SK-N-SH (cell line): ENCODE measurements around the gene AK6. TPM values are rescaled to one million over a fixed set of nuclear protein-coding genes. Genes with fewer than 3 reads are reported as not detected.
A peak's percentile ranks its signal among the peaks of the same experiment; 100 is the strongest.

Experiments
- CTCF ChIA-PET: fragments of 300-600, 350-600 bp; formaldehyde crosslinking; extraction: SDS; loops from one replicate; lab custom pipeline; 2021; lab: Yijun Ruan, JAX
- POLR2A ChIA-PET: fragments of 350-600 bp; sonication (Branson Sonifier 250); formaldehyde crosslinking; extraction: SDS; loops from one replicate; lab custom pipeline; 2020; ENCODE audit warnings: antibody characterized with exemption, inconsistent platforms; lab: Yijun Ruan, JAX
- DNase-seq: peaks from one replicate; pipeline ENCODE4 v3.0.0; 2012
- H2AFZ ChIP-seq: fragments of 200-600 bp; sonication (generic); 2 replicates; pipeline ENCODE4 v1.8.1; 2016; ENCODE audit warnings: antibody characterized with exemption, mild to moderate bottlenecking, low read depth
- H3F3A ChIP-seq: fragments of 200-600 bp; sonication (generic); replicated peaks from 2 replicates; pipeline ENCODE3; 2016; ENCODE audit warnings: antibody characterized with exemption, mild to moderate bottlenecking; ENCODE audit not compliant: insufficient read depth
- H3K27ac ChIP-seq, 2 experiments: fragments of 200-500 bp in 1 of 2; fragments of 200-600 bp in 1 of 2; sonication (Bioruptor generic) in 1 of 2; sonication (generic), shearing (Covaris generic) in 1 of 2; 2 replicates each; pipeline versions ENCODE4 v1.5.1 to v1.6.1; 2014 to 2016; ENCODE audit warnings: low read depth in 2 of 2, inconsistent platforms in 1 of 2, low read length in 1 of 2, mild to moderate bottlenecking in 1 of 2, mixed read lengths in 1 of 2
- H3K27me3 ChIP-seq: fragments of 200-600 bp; sonication (generic), shearing (Covaris generic); 2 replicates; pipeline ENCODE4 v1.6.1; 2016; ENCODE audit warnings: mixed run types; ENCODE audit not compliant: insufficient read depth
- H3K36me3 ChIP-seq, 2 experiments: fragments of 200-500 bp in 1 of 2; fragments of 200-600 bp in 1 of 2; sonication (Bioruptor generic) in 1 of 2; sonication (generic) in 1 of 2; replicated peaks in 1 of 2; 2 replicates each; pipeline versions ENCODE3 to v1.5.1; 2014 to 2016; ENCODE audit warnings: low read length in 1 of 2, mild to moderate bottlenecking in 1 of 2; ENCODE audit not compliant: insufficient read depth in 2 of 2, control insufficient read depth in 1 of 2
- H3K4me1 ChIP-seq, 2 experiments: fragments of 200-500 bp in 1 of 2; fragments of 200-600 bp in 1 of 2; sonication (Bioruptor generic) in 1 of 2; sonication (generic), shearing (Covaris generic) in 1 of 2; 2 replicates each; pipeline versions ENCODE4 v1.5.1 to v1.6.1; 2014 to 2016; ENCODE audit warnings: low read depth in 1 of 2, low read length in 1 of 2, mixed run types in 1 of 2; ENCODE audit not compliant: insufficient read depth in 2 of 2, control insufficient read depth in 1 of 2
- H3K4me2 ChIP-seq: fragments of 200-600 bp; sonication (generic), shearing (Covaris generic); 2 replicates; pipeline ENCODE4 v1.6.1; 2017; ENCODE audit warnings: mixed run types
- H3K4me3 ChIP-seq, 2 experiments: fragments of 200-500 bp in 1 of 2; fragments of 200-600 bp in 1 of 2; sonication (Bioruptor generic) in 1 of 2; sonication (generic), shearing (Covaris generic) in 1 of 2; 2 replicates each; pipeline versions ENCODE4 v1.5.1 to v1.8.1; 2014 to 2016; ENCODE audit warnings: low read depth in 2 of 2, inconsistent platforms in 1 of 2, low read length in 1 of 2, mild to moderate bottlenecking in 1 of 2, mixed read lengths in 1 of 2, moderate library complexity in 1 of 2
- H3K79me2 ChIP-seq: fragments of 200-600 bp; sonication (generic); 2 replicates; pipeline ENCODE4 v1.8.1; 2017; ENCODE audit warnings: mild to moderate bottlenecking; ENCODE audit not compliant: insufficient read depth
- H3K9ac ChIP-seq: fragments of 200-600 bp; sonication (generic); 2 replicates; pipeline ENCODE4 v1.6.1; 2017; ENCODE audit warnings: mixed run types
- H3K9me2 ChIP-seq: fragments of 200-600 bp; sonication (generic); 2 replicates; pipeline ENCODE4 v1.6.1; 2017; ENCODE audit warnings: mixed run types
- H3K9me3 ChIP-seq: fragments of 200-600 bp; sonication (generic); 2 replicates; pipeline ENCODE4 v1.6.1; 2017; ENCODE audit warnings: mixed run types, mild to moderate bottlenecking, moderate library complexity
- H4K20me1 ChIP-seq: fragments of 200-600 bp; sonication (generic); 2 replicates; pipeline ENCODE4 v1.6.1; 2017; ENCODE audit warnings: mild to moderate bottlenecking, mixed run types; ENCODE audit not compliant: insufficient read depth
- GATA2 ChIP-seq: sonication (generic); formaldehyde crosslinking; IDR thresholded peaks from 2 replicates; pipeline ENCODE4 v1.5.0; 2020; ENCODE audit warnings: mild to moderate bottlenecking, missing genetic modification reagents
- MEF2A ChIP-seq: IDR thresholded peaks from 2 replicates; pipeline ENCODE4 v1.4.0; 2012; ENCODE audit warnings: low read depth, borderline replicate concordance
- NFIC ChIP-seq: IDR thresholded peaks from 2 replicates; pipeline ENCODE4 v1.4.0; 2012; ENCODE audit warnings: borderline replicate concordance
- RCOR1 ChIP-seq: fragments of 150-350 bp; IDR thresholded peaks from 2 replicates; pipeline ENCODE4 v1.6.1; 2017; ENCODE audit warnings: antibody characterized with exemption, low read length
- SIN3A ChIP-seq: IDR thresholded peaks from 2 replicates; pipeline ENCODE4 v1.6.1; 2012; ENCODE audit warnings: low read depth, mild to moderate bottlenecking, low read length, moderate library complexity, borderline replicate concordance
- TAF1 ChIP-seq: IDR thresholded peaks from 2 replicates; pipeline ENCODE4 v1.6.1; 2012; ENCODE audit warnings: low read depth, mild to moderate bottlenecking, low read length, moderate library complexity, borderline replicate concordance
- TCF12 ChIP-seq: IDR thresholded peaks from 2 replicates; pipeline ENCODE4 v1.4.0; 2012
- USF1 ChIP-seq: IDR thresholded peaks from 2 replicates; pipeline ENCODE4 v1.4.0; 2012; ENCODE audit warnings: low read depth, borderline replicate concordance
- USF2 ChIP-seq: fragments of 150-350 bp; IDR thresholded peaks from 2 replicates; pipeline ENCODE4 v1.6.1; 2017; ENCODE audit warnings: antibody characterized with exemption, low read length, low read depth, borderline replicate concordance
- YY1 ChIP-seq: IDR thresholded peaks from 2 replicates; pipeline ENCODE4 v1.4.0; 2012; ENCODE audit warnings: low read depth, mild to moderate bottlenecking
- ZBTB33 ChIP-seq: IDR thresholded peaks from 2 replicates; pipeline ENCODE4 v1.4.0; 2012; ENCODE audit warnings: low read depth, borderline replicate concordance
- WGBS: methylation state at CpG from one replicate; pipeline ENCODE4 v1.1.6; 2017; ENCODE audit warnings: low lambda C conversion rate; 5-methylcytosine and 5-hydroxymethylcytosine counted together
- polyA plus RNA-seq, 3 experiments: library from polyadenylated mRNA; depleted of rRNA; stranded (reverse); fragments of >200 nt; gene quantifications; 2 replicates each; pipeline ENCODE4 v1.2.3, GENCODE V29; 2012
- TF ChIP-seq, protein P1 (sequence below): IDR thresholded peaks from 2 replicates; pipeline ENCODE4; 2012

The AK6 gene
- polyA plus RNA-seq, 1 of the 3 experiments (the other 2 are of a cell fraction), result 12.9 TPM

GRCh38 chr5:69367697-69368279 lies 1.5 kb downstream of the AK6 start:
- H3K4me2 ChIP-seq, result peak overlapping the region; percentile 84
- peaks cover 7 to 13% of the 10 kb centered on the region in 2 experiments; a peak in 3 of 4 replicates for H3K4me1 ChIP-seq
- peaks cover 15% of the 10 kb centered on the region; the same call in 1 of the 2 replicates for H4K20me1 ChIP-seq
- H2AFZ ChIP-seq, result peak overlapping the region; percentile 85; the same call in 1 of the 2 replicates
- H3K9ac ChIP-seq, result peak overlapping the region; percentile 99
- TF ChIP-seq RCOR1, result no peak
- TF ChIP-seq USF2, result no peak
- TF ChIP-seq NFIC, result no peak
- no peak for TF ChIP-seq YY1
- TF ChIP-seq TCF12, result no peak
- no peak for TF ChIP-seq TAF1
- no peak for TF ChIP-seq ZBTB33
- TF ChIP-seq MEF2A, result no peak
- no peak for TF ChIP-seq USF1
- WGBS, result 94% methylated on average over 11 of the region's 11 CpGs
- no peaks in the 10 kb centered on the region for H3K9me2 ChIP-seq
- H3K9me3 ChIP-seq, result no peaks in the 10 kb centered on the region
- no peak for DNase-seq
- ChIA-PET CTCF (interaction anchor here (1.0 to 1.1 kb wide), 2 partner anchors 274 to 325 kb away, joined by 3 read pairs; partner anchors contain the start of gene SLC30A5), POLR2A (no interaction called here)
- peaks cover 94% of the 10 kb centered on the region for H3K79me2 ChIP-seq
- peak overlapping the region; percentile 88 to 90 for H3K4me3 ChIP-seq
- no peaks in the 10 kb centered on the region for H3K27me3 ChIP-seq
- H3F3A ChIP-seq, result peaks cover 9% of the 10 kb centered on the region
- peaks cover 25 to 36% of the 10 kb centered on the region in 2 experiments for H3K36me3 ChIP-seq
- H3K27ac ChIP-seq, result peak overlapping the region in 1 of 2 experiments; percentile 96; a peak in 2 of 4 replicates

GRCh38 chr5:69364850-69365249 lies 4.5 kb downstream of the AK6 start:
- peaks cover 0 to 4% of the 10 kb centered on the region in 2 experiments; a peak in 2 of 4 replicates for H3K4me1 ChIP-seq

More at GRCh38 chr5:69364850-69365249, 4.5 kb downstream of the AK6 start:
- TF ChIP-seq SIN3A, result no peak
- no peak for TF ChIP-seq ZBTB33
- TF ChIP-seq USF2, result no peak
- no peak for TF ChIP-seq GATA2 (CRISPR knock-in tag)
- TF ChIP-seq, protein P1, sequence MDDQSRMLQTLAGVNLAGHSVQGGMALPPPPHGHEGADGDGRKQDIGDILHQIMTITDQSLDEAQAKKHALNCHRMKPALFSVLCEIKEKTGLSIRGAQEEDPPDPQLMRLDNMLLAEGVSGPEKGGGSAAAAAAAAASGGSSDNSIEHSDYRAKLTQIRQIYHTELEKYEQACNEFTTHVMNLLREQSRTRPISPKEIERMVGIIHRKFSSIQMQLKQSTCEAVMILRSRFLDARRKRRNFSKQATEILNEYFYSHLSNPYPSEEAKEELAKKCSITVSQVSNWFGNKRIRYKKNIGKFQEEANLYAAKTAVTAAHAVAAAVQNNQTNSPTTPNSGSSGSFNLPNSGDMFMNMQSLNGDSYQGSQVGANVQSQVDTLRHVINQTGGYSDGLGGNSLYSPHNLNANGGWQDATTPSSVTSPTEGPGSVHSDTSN, result no peak
- ChIA-PET POLR2A (no interaction called here), CTCF (no interaction called here)
- peaks cover 25 to 31% of the 10 kb centered on the region in 2 experiments for H3K36me3 ChIP-seq
- DNase-seq, result no peak
- no peak overlapping the region for H3K4me3 ChIP-seq
- peaks cover 94% of the 10 kb centered on the region for H3K79me2 ChIP-seq
- H3K9me3 ChIP-seq, result no peaks in the 10 kb centered on the region
- H3K27me3 ChIP-seq, result no peaks in the 10 kb centered on the region
- no peak overlapping the region for H3K27ac ChIP-seq
- H3F3A ChIP-seq, result peaks cover 5% of the 10 kb centered on the region
- H4K20me1 ChIP-seq, result peaks cover 15% of the 10 kb centered on the region; the same call in 1 of the 2 replicates
- no peak overlapping the region for H3K9ac ChIP-seq
- H3K4me2 ChIP-seq, result no peak overlapping the region
- 54% methylated on average over 3 of the region's 3 CpGs for WGBS
- no peaks in the 10 kb centered on the region for H3K9me2 ChIP-seq
- no peak overlapping the region for H2AFZ ChIP-seq
